GM21737 (cell line): ENCODE measurements around the gene COPG2.

ENCODE experiments used
- ATAC-seq: cut with Tn5 transposase; IDR thresholded peaks from one replicate; pipeline ENCODE4 v1.9.1; 2021; ENCODE audit warnings: mild to moderate bottlenecking, moderate library complexity; ENCODE audit not compliant: unreplicated experiment

COPG2 gene

GRCh38 chr7:130478991-130479390 is 189.6 kb downstream of the COPG2 start:
- ATAC-seq: no peak

GRCh38 chr7:130476297-130477150 is 192.0 kb downstream of the COPG2 start:
- peak; percentile 64 for ATAC-seq

- ATAC-seq: no peak
These were observed 192.8 kb downstream of the COPG2 start for GRCh38 chr7:130475776-130476175.

GRCh38 chr7:130473876-130474275 is 194.7 kb downstream of the COPG2 start:
- ATAC-seq: no peak

- ATAC-seq: no peak
These were observed 195.3 kb downstream of the COPG2 start for GRCh38 chr7:130473289-130473688.

GRCh38 chr7:130471974-130472373 is 196.6 kb downstream of the COPG2 start:
- no peak for ATAC-seq

- no peak for ATAC-seq
These were observed 199.9 kb downstream of the COPG2 start for GRCh38 chr7:130468612-130469011.

GRCh38 chr7:130463553-130464434 is 204.8 kb downstream of the COPG2 start:
- no peak for ATAC-seq

GRCh38 chr7:130461272-130461671 is 207.3 kb downstream of the COPG2 start:
- no peak for ATAC-seq

- ATAC-seq: no peak
These were observed 210.3 kb downstream of the COPG2 start for GRCh38 chr7:130458257-130458656.
